ENCODE results near the gene KLHL1. TPM values are rescaled to one million over a fixed set of nuclear protein-coding genes. Genes with fewer than 3 reads are reported as not detected.

KLHL1 gene
- total RNA-seq, 2 donors from 2014 or later, result not detected

- H3K9me3 ChIP-seq (ENCODE audit: control insufficient read depth, low read length, poor library complexity, severe bottlenecking), result no peaks in the 10 kb centered on the region
- no peaks in the 10 kb centered on the region for H3K4me1 Mint-ChIP-seq
- H3K27ac Mint-ChIP-seq, result no peak overlapping the region
- H3K27me3 Mint-ChIP-seq, result no peaks in the 10 kb centered on the region
- no peaks in the 10 kb centered on the region for H3K36me3 Mint-ChIP-seq (ENCODE audit: low read depth)
- DNase-seq (no peak), ATAC-seq (no peak)
- H3K4me3 Mint-ChIP-seq, result no peak overlapping the region
Observed at GRCh38 chr13:69959046-69959445, 149.2 kb downstream of the KLHL1 start.

- H3K9me3 ChIP-seq (ENCODE audit: control insufficient read depth, low read length, poor library complexity, severe bottlenecking), result no peaks in the 10 kb centered on the region
- ATAC-seq (no peak), DNase-seq (no peak)
- H3K4me1 Mint-ChIP-seq, result no peaks in the 10 kb centered on the region
- no peak overlapping the region for H3K4me3 Mint-ChIP-seq
- no peaks in the 10 kb centered on the region for H3K36me3 Mint-ChIP-seq (ENCODE audit: low read depth)
- no peak overlapping the region for H3K27ac Mint-ChIP-seq
- H3K27me3 Mint-ChIP-seq, result no peaks in the 10 kb centered on the region
Observed at GRCh38 chr13:69956839-69957238, 151.4 kb downstream of the KLHL1 start.

GRCh38 chr13:69956349-69956748, 151.9 kb downstream of the KLHL1 start:
- no peak for ATAC-seq
- H3K36me3 Mint-ChIP-seq (ENCODE audit: low read depth), result no peaks in the 10 kb centered on the region
- no peaks in the 10 kb centered on the region for H3K27me3 Mint-ChIP-seq
- no peak for DNase-seq
- H3K9me3 ChIP-seq (ENCODE audit: control insufficient read depth, low read length, poor library complexity, severe bottlenecking), result no peaks in the 10 kb centered on the region
- H3K4me3 Mint-ChIP-seq, result no peak overlapping the region
- H3K4me1 Mint-ChIP-seq, result no peaks in the 10 kb centered on the region
- no peak overlapping the region for H3K27ac Mint-ChIP-seq

GRCh38 chr13:69955271-69955670, 153.0 kb downstream of the KLHL1 start:
- ATAC-seq (no peak), DNase-seq (no peak)
- Mint-ChIP-seq H3K27ac (no peak overlapping the region), H3K36me3 (ENCODE audit: low read depth) (no peaks in the 10 kb centered on the region), H3K4me1 (no peaks in the 10 kb centered on the region), H3K4me3 (no peak overlapping the region), H3K27me3 (no peaks in the 10 kb centered on the region)
- no peaks in the 10 kb centered on the region for H3K9me3 ChIP-seq (ENCODE audit: control insufficient read depth, low read length, poor library complexity, severe bottlenecking)

- ATAC-seq, result no peak
Observed at GRCh38 chr13:69951412-69951811, 156.8 kb downstream of the KLHL1 start.

GRCh38 chr13:69950160-69950559, 158.1 kb downstream of the KLHL1 start:
- Mint-ChIP-seq H3K27ac (no peak overlapping the region), H3K27me3 (no peaks in the 10 kb centered on the region), H3K4me3 (no peak overlapping the region), H3K36me3 (ENCODE audit: low read depth) (no peaks in the 10 kb centered on the region), H3K4me1 (no peaks in the 10 kb centered on the region)
- no peak for ATAC-seq
- no peak for DNase-seq
- H3K9me3 ChIP-seq (ENCODE audit: control insufficient read depth, low read length, poor library complexity, severe bottlenecking), result no peaks in the 10 kb centered on the region

More at GRCh38 chr13:69951412-69951811, 156.8 kb downstream of the KLHL1 start:
- no peaks in the 10 kb centered on the region for H3K9me3 ChIP-seq (ENCODE audit: control insufficient read depth, low read length, poor library complexity, severe bottlenecking)
- Mint-ChIP-seq H3K4me1 (no peaks in the 10 kb centered on the region), H3K36me3 (ENCODE audit: low read depth) (no peaks in the 10 kb centered on the region), H3K27ac (no peak overlapping the region), H3K27me3 (no peaks in the 10 kb centered on the region), H3K4me3 (no peak overlapping the region)
- no peak for DNase-seq

GRCh38 chr13:69948016-69948415, 160.2 kb downstream of the KLHL1 start:
- Mint-ChIP-seq H3K27ac (no peak overlapping the region), H3K36me3 (ENCODE audit: low read depth) (no peaks in the 10 kb centered on the region), H3K27me3 (no peaks in the 10 kb centered on the region), H3K4me1 (no peaks in the 10 kb centered on the region), H3K4me3 (no peak overlapping the region)
- ATAC-seq (no peak), DNase-seq (no peak)
- no peaks in the 10 kb centered on the region for H3K9me3 ChIP-seq (ENCODE audit: control insufficient read depth, low read length, poor library complexity, severe bottlenecking)

GRCh38 chr13:69947582-69947981, 160.7 kb downstream of the KLHL1 start:
- H3K27me3 Mint-ChIP-seq, result no peaks in the 10 kb centered on the region
- DNase-seq (no peak), ATAC-seq (no peak)

GRCh38 chr13:69946511-69946910, 161.7 kb downstream of the KLHL1 start:
- H3K27ac Mint-ChIP-seq, result no peak overlapping the region
- H3K9me3 ChIP-seq (ENCODE audit: control insufficient read depth, low read length, poor library complexity, severe bottlenecking), result no peaks in the 10 kb centered on the region
- H3K4me3 Mint-ChIP-seq, result no peak overlapping the region
- DNase-seq, result no peak
- no peak for ATAC-seq
- H3K36me3 Mint-ChIP-seq (ENCODE audit: low read depth), result no peaks in the 10 kb centered on the region
- no peaks in the 10 kb centered on the region for H3K4me1 Mint-ChIP-seq
- H3K27me3 Mint-ChIP-seq, result no peaks in the 10 kb centered on the region

More at GRCh38 chr13:69947582-69947981, 160.7 kb downstream of the KLHL1 start:
- H3K9me3 ChIP-seq (ENCODE audit: control insufficient read depth, low read length, poor library complexity, severe bottlenecking), result no peaks in the 10 kb centered on the region
- Mint-ChIP-seq H3K4me3 (no peak overlapping the region), H3K36me3 (ENCODE audit: low read depth) (no peaks in the 10 kb centered on the region), H3K4me1 (no peaks in the 10 kb centered on the region), H3K27ac (no peak overlapping the region)

GRCh38 chr13:69935043-69935442, 173.2 kb downstream of the KLHL1 start:
- no peaks in the 10 kb centered on the region for H3K9me3 ChIP-seq (ENCODE audit: control insufficient read depth, low read length, poor library complexity, severe bottlenecking)
- no peak overlapping the region for H3K4me3 Mint-ChIP-seq
- H3K36me3 Mint-ChIP-seq (ENCODE audit: low read depth), result no peaks in the 10 kb centered on the region
- H3K4me1 Mint-ChIP-seq, result no peaks in the 10 kb centered on the region
- no peak for ATAC-seq
- DNase-seq, result no peak
- H3K27ac Mint-ChIP-seq, result no peak overlapping the region
- H3K27me3 Mint-ChIP-seq, result no peaks in the 10 kb centered on the region

- no peak overlapping the region for H3K4me3 Mint-ChIP-seq
- DNase-seq (no peak), ATAC-seq (no peak)
- no peak overlapping the region for H3K27ac Mint-ChIP-seq
- no peaks in the 10 kb centered on the region for H3K4me1 Mint-ChIP-seq
- no peaks in the 10 kb centered on the region for H3K27me3 Mint-ChIP-seq
- H3K9me3 ChIP-seq (ENCODE audit: control insufficient read depth, low read length, poor library complexity, severe bottlenecking), result no peaks in the 10 kb centered on the region
- H3K36me3 Mint-ChIP-seq (ENCODE audit: low read depth), result no peaks in the 10 kb centered on the region
Observed at GRCh38 chr13:69928262-69928661, 180.0 kb downstream of the KLHL1 start.

GRCh38 chr13:69921156-69921555, 187.1 kb downstream of the KLHL1 start:
- H3K9me3 ChIP-seq (ENCODE audit: control insufficient read depth, low read length, poor library complexity, severe bottlenecking), result no peaks in the 10 kb centered on the region
- H3K4me1 Mint-ChIP-seq, result no peaks in the 10 kb centered on the region
- no peaks in the 10 kb centered on the region for H3K36me3 Mint-ChIP-seq (ENCODE audit: low read depth)
- ATAC-seq (no peak), DNase-seq (no peak)
- H3K27me3 Mint-ChIP-seq, result no peaks in the 10 kb centered on the region
- no peak overlapping the region for H3K27ac Mint-ChIP-seq
- H3K4me3 Mint-ChIP-seq, result no peak overlapping the region

- no peaks in the 10 kb centered on the region for H3K4me1 Mint-ChIP-seq
- H3K36me3 Mint-ChIP-seq (ENCODE audit: low read depth), result no peaks in the 10 kb centered on the region
- H3K9me3 ChIP-seq (ENCODE audit: control insufficient read depth, low read length, poor library complexity, severe bottlenecking), result no peaks in the 10 kb centered on the region
- ATAC-seq (no peak), DNase-seq (no peak)
- no peak overlapping the region for H3K4me3 Mint-ChIP-seq
- no peaks in the 10 kb centered on the region for H3K27me3 Mint-ChIP-seq
- H3K27ac Mint-ChIP-seq, result no peak overlapping the region
Observed at GRCh38 chr13:69912630-69913029, 195.6 kb downstream of the KLHL1 start.

GRCh38 chr13:69910800-69911199, 197.5 kb downstream of the KLHL1 start:
- ATAC-seq, result no peak

More at GRCh38 chr13:69910800-69911199, 197.5 kb downstream of the KLHL1 start:
- H3K4me3 Mint-ChIP-seq, result no peak overlapping the region
- H3K9me3 ChIP-seq (ENCODE audit: control insufficient read depth, low read length, poor library complexity, severe bottlenecking), result no peaks in the 10 kb centered on the region
- no peaks in the 10 kb centered on the region for H3K27me3 Mint-ChIP-seq
- no peak for DNase-seq
- no peaks in the 10 kb centered on the region for H3K36me3 Mint-ChIP-seq (ENCODE audit: low read depth)
- H3K4me1 Mint-ChIP-seq, result no peaks in the 10 kb centered on the region
- H3K27ac Mint-ChIP-seq, result no peak overlapping the region

Measured in T-helper 17 cell (primary cell).